BE2C (cell line): ENCODE data around the gene ZCCHC13.
"Not testable (repeated sequence)": the region's sequence is repeated elsewhere in the genome, so short reads cannot be mapped to it uniquely, and the experiment has no call there.

Source experiments
- DNase-seq: peaks from one replicate; pipeline ENCODE4 v3.0.0-alpha.2; 2020
- H3K27me3 ChIP-seq: fragments of 250-450 bp; sonication (Bioruptor Pico); 2 replicates; pipeline ENCODE4 v1.5.1; 2020; ENCODE audit warnings: mild to moderate bottlenecking
- H3K36me3 ChIP-seq: fragments of 250-450 bp; sonication (Bioruptor Pico); 2 replicates; pipeline ENCODE4 v1.5.1; 2020; ENCODE audit warnings: mild to moderate bottlenecking
- H3K4me1 ChIP-seq: fragments of 250-450 bp; sonication (Bioruptor Pico); 2 replicates; pipeline ENCODE4 v1.5.1; 2020
- H3K4me3 ChIP-seq: 2 replicates; pipeline ENCODE4 v1.5.1; 2011; ENCODE audit warnings: low read depth, low read length
- H3K9me3 ChIP-seq: fragments of 250-450 bp; sonication (Bioruptor Pico); 2 replicates; pipeline ENCODE4 v1.5.1; 2020
- TF ChIP-seq, protein P1 (sequence below): IDR thresholded peaks from 2 replicates; pipeline ENCODE4 v1.5.1; 2012; ENCODE audit warnings: mild to moderate bottlenecking, low read depth, low read length

Gene ZCCHC13

DNA sequence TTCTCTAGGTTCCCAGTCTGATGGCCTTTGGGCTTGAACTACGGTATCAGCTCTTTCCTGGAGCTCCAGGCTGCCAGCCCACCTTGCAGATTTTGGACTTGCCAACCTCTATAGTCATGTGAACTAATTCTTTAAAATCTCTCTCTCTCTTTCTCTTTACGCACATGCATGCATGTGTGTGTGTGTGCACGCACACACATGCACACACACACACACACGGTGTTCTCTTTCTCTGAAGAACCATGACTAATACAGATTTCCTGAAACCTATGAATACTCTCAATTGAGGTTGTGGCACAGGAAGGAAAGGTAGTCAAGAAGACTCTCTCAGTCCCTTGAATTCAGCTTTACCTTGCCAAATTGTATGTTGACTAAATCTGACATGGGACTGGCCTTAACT, 6.2 kb upstream of the ZCCHC13 start:
- no peak for DNase-seq
- Histone ChIP-seq H3K4me1 (no peaks in the 10 kb centered on the region), H3K4me3 (no peak overlapping the region), H3K36me3 (no peaks in the 10 kb centered on the region), H3K27me3 (no peaks in the 10 kb centered on the region), H3K9me3 (no peaks in the 10 kb centered on the region)
- TF ChIP-seq, protein P1, sequence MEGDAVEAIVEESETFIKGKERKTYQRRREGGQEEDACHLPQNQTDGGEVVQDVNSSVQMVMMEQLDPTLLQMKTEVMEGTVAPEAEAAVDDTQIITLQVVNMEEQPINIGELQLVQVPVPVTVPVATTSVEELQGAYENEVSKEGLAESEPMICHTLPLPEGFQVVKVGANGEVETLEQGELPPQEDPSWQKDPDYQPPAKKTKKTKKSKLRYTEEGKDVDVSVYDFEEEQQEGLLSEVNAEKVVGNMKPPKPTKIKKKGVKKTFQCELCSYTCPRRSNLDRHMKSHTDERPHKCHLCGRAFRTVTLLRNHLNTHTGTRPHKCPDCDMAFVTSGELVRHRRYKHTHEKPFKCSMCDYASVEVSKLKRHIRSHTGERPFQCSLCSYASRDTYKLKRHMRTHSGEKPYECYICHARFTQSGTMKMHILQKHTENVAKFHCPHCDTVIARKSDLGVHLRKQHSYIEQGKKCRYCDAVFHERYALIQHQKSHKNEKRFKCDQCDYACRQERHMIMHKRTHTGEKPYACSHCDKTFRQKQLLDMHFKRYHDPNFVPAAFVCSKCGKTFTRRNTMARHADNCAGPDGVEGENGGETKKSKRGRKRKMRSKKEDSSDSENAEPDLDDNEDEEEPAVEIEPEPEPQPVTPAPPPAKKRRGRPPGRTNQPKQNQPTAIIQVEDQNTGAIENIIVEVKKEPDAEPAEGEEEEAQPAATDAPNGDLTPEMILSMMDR = no peak

DNA sequence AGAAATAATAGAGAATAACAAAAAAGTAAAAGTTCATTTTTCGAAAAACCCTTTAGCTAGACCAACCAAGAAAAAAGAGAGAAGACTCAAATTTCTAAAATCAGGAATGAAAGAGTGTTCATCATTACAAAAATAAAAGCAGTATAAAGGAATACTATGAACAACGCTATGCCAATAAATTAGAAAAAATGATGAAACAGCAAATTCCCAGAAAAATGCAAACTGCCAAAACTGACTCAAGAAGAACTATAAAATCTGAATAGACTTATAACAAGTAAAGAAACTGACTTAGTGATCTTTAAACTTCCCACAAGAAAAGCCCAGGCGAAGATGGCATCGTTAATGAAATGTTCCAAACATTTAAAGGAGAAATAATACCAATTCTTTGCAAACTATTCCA, 3.1 kb upstream of the ZCCHC13 start:
- Histone ChIP-seq H3K4me1 (no peaks in the 10 kb centered on the region), H3K36me3 (no peaks in the 10 kb centered on the region), H3K4me3 (no peak overlapping the region), H3K9me3 (no peaks in the 10 kb centered on the region), H3K27me3 (no peaks in the 10 kb centered on the region)
- TF ChIP-seq, protein P1 = no peak
- no peak for DNase-seq

DNA sequence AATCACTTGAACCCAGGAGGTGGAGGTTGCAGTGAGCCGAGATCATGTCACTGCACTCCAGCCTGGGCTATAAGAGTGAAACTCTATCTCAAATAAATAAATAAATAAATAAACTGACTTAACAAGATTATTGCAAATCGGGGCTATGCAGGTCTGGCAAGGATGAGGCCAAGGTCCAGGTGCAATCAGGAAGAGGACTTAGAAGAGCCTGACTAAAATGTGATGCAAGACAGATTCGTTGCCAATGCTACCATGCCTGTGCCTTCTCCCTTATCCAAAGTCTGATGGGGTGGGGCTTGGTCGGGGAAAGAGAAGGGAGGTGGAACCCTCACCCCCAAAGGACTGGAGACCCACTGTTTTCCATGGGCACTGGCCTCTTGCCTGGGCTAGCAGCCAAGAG, 14.7 kb downstream of the ZCCHC13 start:
- no peaks in the 10 kb centered on the region for H3K4me1 ChIP-seq
- H3K27me3 ChIP-seq = no peaks in the 10 kb centered on the region
- H3K4me3 ChIP-seq = no peak overlapping the region
- no peaks in the 10 kb centered on the region for H3K36me3 ChIP-seq
- DNase-seq = no peak
- H3K9me3 ChIP-seq = no peaks in the 10 kb centered on the region
- TF ChIP-seq, protein P1 = no peak

DNA sequence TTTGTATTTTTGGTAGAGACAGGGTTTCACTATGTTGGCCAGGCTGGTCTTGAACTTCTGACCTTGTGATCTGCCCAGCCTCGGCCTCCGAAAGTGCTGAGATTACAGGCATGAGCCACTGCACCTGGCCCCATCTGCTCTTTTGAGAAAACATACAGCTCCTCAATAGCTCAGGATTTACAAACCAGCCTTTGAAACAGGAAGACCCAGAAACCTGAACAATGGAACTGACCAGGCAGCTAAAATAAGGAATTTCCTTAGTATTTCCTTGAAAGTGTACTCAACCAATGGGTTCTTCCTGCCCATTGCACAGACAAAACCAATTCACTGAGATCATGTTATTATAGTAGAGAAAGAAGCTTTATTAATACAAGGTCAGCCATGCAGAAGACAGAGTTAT, 15.3 kb downstream of the ZCCHC13 start:
- not testable (repeated sequence) for H3K4me1 ChIP-seq, H3K4me3 ChIP-seq, H3K9me3 ChIP-seq, H3K27me3 ChIP-seq, DNase-seq, H3K36me3 ChIP-seq

DNA sequence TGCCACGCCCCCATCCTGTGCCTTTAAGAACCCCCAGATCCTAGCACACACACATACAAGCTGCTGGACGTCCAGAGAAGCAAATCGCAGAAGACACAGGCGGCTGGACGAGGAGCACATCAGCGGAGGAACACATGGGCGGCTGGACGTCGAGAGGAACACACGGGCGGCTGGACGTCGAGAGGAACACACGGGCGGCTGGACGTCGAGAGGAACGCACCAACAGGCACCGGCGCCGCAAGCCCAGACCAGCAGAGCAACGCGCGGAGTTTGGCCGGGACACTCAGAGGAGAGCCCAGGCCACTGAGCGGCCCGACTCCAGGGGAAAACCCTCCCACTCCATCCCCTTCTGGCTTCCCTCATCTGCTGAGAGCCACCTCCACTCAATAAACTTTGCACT, 17.2 kb downstream of the ZCCHC13 start:
- no peak for DNase-seq
- Histone ChIP-seq H3K27me3 (no peaks in the 10 kb centered on the region), H3K9me3 (no peaks in the 10 kb centered on the region), H3K36me3 (no peaks in the 10 kb centered on the region), H3K4me1 (no peaks in the 10 kb centered on the region), H3K4me3 (no peak overlapping the region)
- TF ChIP-seq, protein P1 = no peak

DNA sequence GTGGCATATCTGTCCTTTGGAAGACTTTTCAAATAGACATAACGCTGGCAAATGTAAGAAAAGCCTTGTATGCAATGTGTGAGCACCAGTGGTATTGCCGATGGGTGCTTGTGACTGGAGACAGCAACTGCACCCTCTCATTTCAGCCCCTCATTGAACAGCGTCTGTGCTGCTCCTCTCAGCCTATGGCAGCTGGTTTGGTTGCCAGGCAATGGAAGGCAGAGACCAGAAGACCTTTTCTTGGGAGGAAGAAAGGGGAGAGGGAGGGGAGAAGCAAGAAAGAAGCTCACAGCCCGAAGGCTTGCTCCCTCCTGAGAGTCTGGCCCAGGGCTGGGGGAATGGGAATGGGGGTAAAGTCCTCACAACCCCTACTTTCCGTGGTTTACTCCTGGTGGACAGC, 20.2 kb downstream of the ZCCHC13 start:
- DNase-seq = no peak
- H3K4me3 ChIP-seq = no peak overlapping the region
- no peaks in the 10 kb centered on the region for H3K36me3 ChIP-seq
- H3K4me1 ChIP-seq = no peaks in the 10 kb centered on the region
- no peaks in the 10 kb centered on the region for H3K27me3 ChIP-seq
- TF ChIP-seq, protein P1 = no peak
- no peaks in the 10 kb centered on the region for H3K9me3 ChIP-seq
